ENCODE results near the gene CARD18. TPM values are rescaled to one million over a fixed set of nuclear protein-coding genes. Genes with fewer than 3 reads are reported as not detected.

The CARD18 gene
- total RNA-seq: not detected in 2 replicates

- no peak for DNase-seq (ENCODE audit: low read depth)
These were observed at the start of gene CARD18 for GRCh38 chr11:105139669-105140068. Gene CARD18, minus strand, starts transcription at chr11:105139769. Its CDS starts 43 bp downstream, at chr11:105139726.

- no peak for DNase-seq (ENCODE audit: low read depth)
These were observed 44.4 kb upstream of the CARD18 start for GRCh38 chr11:105183987-105184386.

- no peak for DNase-seq (ENCODE audit: low read depth)
These were observed 43.9 kb upstream of the CARD18 start for GRCh38 chr11:105183426-105183825.

GRCh38 chr11:105181521-105181920 is 42.0 kb upstream of the CARD18 start:
- DNase-seq (ENCODE audit: low read depth): peak; percentile 54

GRCh38 chr11:105181100-105181499 is 41.5 kb upstream of the CARD18 start:
- peak; percentile 69 for DNase-seq (ENCODE audit: low read depth)

GRCh38 chr11:105179542-105180278 is 40.1 kb upstream of the CARD18 start:
- no peak for DNase-seq (ENCODE audit: low read depth)

GRCh38 chr11:105177658-105178057 is 38.1 kb upstream of the CARD18 start:
- peak; percentile 45 for DNase-seq (ENCODE audit: low read depth)

- peak; percentile 72 for DNase-seq (ENCODE audit: low read depth)
These were observed 28.9 kb upstream of the CARD18 start for GRCh38 chr11:105168457-105168856.

GRCh38 chr11:105167244-105167643 is 27.7 kb upstream of the CARD18 start:
- DNase-seq (ENCODE audit: low read depth): no peak

GRCh38 chr11:105164208-105164607 is 24.6 kb upstream of the CARD18 start:
- no peak for DNase-seq (ENCODE audit: low read depth)

- no peak for DNase-seq (ENCODE audit: low read depth)
These were observed 22.9 kb upstream of the CARD18 start for GRCh38 chr11:105162506-105162905.

GRCh38 chr11:105158436-105158835 is 18.9 kb upstream of the CARD18 start:
- no peak for DNase-seq (ENCODE audit: low read depth)

- DNase-seq (ENCODE audit: low read depth): no peak
These were observed 17.2 kb upstream of the CARD18 start for GRCh38 chr11:105156720-105157119.

GRCh38 chr11:105156231-105156630 is 16.7 kb upstream of the CARD18 start:
- DNase-seq (ENCODE audit: low read depth): no peak

- DNase-seq (ENCODE audit: low read depth): no peak
These were observed 16.1 kb upstream of the CARD18 start for GRCh38 chr11:105155679-105156078.

GRCh38 chr11:105153392-105153791 is 13.8 kb upstream of the CARD18 start:
- DNase-seq (ENCODE audit: low read depth): no peak

- no peak for DNase-seq (ENCODE audit: low read depth)
These were observed 13.0 kb upstream of the CARD18 start for GRCh38 chr11:105152560-105152959.

- peak; percentile 2 for DNase-seq (ENCODE audit: low read depth)
These were observed 12.5 kb upstream of the CARD18 start for GRCh38 chr11:105152021-105152512.

GRCh38 chr11:105149477-105149876 is 9.9 kb upstream of the CARD18 start:
- DNase-seq (ENCODE audit: low read depth): peak; percentile 60

GRCh38 chr11:105148241-105148640 is 8.7 kb upstream of the CARD18 start:
- DNase-seq (ENCODE audit: low read depth): peak; percentile 19

- DNase-seq (ENCODE audit: low read depth): peak; percentile 70
These were observed 5.3 kb upstream of the CARD18 start for GRCh38 chr11:105144887-105145286.

GRCh38 chr11:105142167-105142566 is 2.6 kb upstream of the CARD18 start:
- no peak for DNase-seq (ENCODE audit: low read depth)

- DNase-seq (ENCODE audit: low read depth): no peak
These were observed 2.3 kb downstream of the CARD18 start for GRCh38 chr11:105137286-105137685.

GRCh38 chr11:105135883-105136282 is 3.7 kb downstream of the CARD18 start:
- DNase-seq (ENCODE audit: low read depth): peak; percentile 3
